GM19025 (cell line): Measurements from ENCODE around the gene CARMIL3.
"Not testable (repeated sequence)": the region's sequence is repeated elsewhere in the genome, so short reads cannot be mapped to it uniquely, and the experiment has no call there.

Experiments used
- ATAC-seq: cut with Tn5 transposase; IDR thresholded peaks from one replicate; pipeline ENCODE4 v1.9.1; 2021; ENCODE audit warnings: mild to moderate bottlenecking, low read depth, moderate library complexity; ENCODE audit not compliant: unreplicated experiment

CARMIL3 gene

DNA sequence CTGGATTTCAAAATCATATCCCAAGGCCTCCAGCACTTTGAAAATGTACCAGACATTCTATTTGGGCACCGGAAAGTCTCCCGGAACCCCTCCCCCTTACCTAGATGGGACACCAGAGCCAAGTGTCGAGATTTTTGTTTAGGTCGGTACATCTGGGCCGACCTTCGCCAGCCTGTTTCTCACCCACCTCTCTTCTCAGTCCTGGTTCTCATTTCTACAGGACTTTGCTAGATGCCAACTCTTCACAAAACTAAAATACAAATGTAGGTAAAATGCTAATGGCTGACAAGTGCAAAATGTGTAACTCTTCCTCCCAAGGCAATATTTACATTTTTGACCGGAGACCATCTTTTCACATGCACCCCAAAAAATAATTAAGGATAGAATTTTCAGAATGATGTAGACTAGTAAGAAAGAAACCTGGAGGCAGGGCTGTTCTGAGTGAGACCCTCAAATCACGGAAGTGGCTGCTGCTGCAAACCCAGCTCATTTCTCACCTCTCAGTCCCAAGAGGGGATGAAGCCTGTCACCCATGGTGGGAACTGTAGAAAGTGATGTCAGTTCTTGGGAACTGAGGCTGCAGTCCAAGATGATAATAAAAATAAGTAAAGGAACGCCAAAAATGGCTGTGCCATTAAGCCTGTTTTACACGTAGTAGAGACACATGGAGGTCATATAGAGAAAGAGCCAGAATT lies 14.7 kb upstream of the CARMIL3 start:
- not testable (repeated sequence) for ATAC-seq

DNA sequence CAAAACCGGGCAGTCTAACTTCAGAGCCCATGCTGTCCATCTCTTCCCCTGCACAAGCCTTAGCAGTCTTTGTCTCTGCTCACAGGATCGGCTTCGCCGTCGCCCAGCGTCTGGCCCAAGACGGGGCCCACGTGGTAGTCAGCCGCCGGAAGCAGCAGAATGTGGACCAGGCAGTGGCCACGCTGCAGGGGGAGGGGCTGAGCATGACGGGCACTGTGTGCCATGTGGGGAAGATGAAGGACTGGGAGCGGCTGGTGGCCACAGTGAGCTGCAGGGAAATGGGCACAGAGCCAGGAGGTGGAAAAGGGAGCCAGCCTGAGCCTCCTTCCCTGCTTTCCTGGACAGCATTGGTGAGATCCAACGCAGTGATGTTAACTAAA lies 14.2 kb upstream of the CARMIL3 start:
- no peak for ATAC-seq

DNA sequence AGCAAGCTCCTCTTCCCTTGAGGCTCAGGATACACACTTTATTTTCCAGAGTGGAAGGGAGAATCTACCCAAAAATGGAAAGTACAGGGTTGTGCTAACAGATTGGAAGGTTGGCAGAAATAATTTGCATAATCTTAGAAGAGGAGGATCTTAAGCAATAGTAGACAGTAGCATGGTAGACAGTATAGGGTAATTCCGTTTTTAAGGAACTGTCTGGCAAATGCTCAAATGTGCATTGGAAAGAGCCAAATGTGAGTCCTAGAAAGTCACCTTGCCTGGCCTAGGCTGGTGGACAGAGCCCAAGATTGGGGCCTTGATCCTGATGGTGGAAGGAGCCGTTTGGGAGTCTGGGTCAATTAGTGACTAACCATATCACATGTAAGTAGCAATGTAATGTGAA lies 13.1 kb upstream of the CARMIL3 start:
- no peak for ATAC-seq

DNA sequence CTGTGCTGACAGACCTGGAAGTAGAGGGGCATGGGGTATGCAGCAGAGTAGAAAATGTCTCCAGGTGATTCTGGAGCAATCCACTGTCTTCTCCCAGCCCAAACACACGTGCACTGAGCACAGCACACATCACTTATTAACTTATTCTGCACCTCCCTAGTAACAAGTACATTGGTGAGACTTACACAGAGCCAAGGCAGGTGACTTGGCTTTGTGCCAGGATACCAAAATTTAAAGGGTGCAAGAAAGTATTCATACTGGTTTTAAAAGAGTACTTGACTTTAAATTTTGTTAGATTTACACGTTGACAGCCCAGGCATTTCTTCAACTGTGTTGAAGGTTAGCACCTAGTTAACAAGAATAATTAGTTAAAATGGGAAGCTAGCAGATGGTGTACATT lies 11.1 kb upstream of the CARMIL3 start:
- ATAC-seq: no peak

DNA sequence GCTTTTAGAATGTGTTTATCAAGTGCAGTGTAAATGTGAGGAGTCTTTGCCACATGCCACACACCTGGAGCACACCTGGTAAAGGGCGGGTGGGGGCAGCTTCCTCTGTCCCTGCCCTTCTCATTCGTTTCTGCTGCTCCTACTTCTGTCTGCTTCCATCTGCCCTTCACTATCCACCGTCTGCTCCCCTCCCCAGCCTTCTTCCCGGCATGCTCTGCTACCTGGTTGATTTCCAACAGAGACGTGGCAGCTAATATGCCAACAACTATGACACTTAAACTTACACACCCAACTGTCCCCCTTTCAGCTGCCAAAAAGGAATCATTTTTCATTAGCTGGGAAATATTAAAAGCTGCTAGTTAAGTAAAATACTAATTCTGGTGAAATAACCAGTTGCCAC lies 9.1 kb upstream of the CARMIL3 start:
- no peak for ATAC-seq

DNA sequence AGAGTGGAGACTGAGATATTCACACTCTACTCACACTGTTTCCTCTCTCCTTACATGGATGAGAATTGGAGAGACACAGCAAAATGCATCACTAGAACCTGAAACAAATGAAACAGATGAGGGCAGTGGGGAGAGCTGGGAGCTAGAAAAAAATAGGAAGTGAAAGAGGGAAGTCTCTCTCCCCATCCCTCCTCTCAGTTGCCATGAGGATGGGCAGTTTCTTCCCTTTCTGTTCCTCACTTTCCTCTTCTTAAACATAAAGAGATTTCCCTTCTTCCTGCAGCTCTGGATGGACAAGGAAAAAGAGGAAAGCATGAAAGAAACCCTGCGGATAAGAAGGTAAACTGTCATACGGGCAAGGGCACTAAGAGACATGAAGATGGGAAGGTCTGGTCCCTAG lies 2.8 kb upstream of the CARMIL3 start:
- ATAC-seq: not testable (repeated sequence)

DNA sequence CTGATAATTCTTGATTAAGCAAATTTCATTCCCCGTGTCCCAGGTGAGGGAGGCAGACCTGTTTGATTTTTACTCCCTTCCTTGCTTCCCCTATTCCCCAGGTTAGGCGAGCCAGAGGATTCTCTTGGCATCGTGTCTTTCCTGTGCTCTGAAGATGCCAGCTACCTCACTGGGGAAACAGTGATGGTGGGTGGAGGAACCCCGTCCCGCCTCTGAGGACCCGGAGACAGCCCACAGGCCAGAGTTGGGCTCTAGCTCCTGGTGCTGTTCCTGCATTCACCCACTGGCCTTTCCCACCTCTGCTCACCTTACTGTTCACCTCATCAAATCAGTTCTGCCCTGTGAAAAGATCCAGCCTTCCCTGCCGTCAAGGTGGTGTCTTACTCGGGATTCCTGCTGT lies 1.1 kb upstream of the CARMIL3 start:
- ATAC-seq: not testable (repeated sequence)

DNA sequence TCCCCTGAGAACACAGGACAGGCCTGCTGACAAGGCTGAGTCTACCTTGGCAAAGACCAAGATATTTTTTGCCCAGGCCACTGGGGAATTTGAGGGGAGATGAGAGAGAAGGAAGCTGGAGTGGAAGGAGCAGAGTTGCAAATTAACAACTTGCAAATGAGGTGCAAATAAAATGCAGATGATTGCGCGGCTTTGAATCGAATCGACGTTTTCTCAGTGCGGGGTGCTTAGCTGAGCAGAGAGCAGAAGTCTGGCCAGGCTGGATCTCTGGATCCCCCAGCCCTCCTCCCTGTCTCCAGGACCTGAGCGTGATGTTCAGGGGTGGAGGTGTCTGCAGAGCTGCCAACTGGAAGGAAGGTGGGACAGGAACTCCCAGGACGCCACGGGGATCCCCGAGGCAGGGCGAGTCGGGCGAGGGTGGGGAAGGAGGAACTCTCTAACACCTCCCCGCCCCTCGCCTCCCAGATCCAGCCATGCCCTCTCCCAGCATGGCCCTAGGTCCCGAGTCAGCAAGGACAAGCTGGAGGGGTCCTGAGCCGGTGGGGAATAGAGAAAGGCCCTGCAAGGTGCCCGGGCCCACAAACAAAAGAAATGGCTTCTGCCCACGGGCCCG lies 527 bp upstream of the CARMIL3 start:
- ATAC-seq: peak; percentile 7

DNA sequence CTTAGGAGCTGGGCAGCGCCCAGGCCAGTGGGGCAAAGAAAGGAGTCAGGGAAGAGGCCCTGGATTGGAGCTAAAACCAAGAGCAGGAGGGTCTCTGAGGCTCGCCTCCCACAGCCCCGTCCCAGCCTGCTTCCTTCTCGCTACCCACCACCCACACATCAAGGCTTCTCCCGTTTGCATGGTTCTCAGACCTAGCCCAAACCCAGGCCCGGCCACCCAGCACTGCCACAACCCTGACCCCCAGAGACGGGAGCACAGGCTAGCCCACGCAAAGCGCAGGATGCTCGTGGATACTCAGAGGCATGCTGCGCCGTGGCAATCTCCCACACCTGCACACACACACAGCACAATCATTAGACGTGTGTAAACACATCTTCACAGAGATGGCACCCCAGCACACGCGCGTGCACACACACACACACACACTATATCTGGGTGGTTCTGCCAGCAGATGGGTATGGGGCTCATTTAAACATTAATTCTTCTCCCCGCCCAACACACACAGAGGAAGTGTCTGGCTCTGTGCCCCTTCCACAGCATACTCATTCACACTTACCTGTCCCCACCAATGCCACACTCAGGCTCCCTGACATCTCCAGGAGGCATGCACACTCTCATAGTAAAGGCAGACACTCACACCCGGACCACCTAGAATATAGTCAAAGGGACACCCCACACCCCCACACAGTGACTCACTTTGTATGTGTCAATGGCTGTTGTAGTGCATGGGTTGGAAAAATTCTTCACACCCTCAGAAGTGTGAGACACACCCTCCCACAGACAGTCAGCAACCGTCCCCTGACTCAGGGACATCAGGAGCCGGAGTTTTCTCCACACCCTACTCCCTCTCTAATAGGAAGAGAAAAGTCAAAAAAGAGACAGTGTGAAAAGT lies 1.1 kb downstream of the CARMIL3 start:
- no peak for ATAC-seq

DNA sequence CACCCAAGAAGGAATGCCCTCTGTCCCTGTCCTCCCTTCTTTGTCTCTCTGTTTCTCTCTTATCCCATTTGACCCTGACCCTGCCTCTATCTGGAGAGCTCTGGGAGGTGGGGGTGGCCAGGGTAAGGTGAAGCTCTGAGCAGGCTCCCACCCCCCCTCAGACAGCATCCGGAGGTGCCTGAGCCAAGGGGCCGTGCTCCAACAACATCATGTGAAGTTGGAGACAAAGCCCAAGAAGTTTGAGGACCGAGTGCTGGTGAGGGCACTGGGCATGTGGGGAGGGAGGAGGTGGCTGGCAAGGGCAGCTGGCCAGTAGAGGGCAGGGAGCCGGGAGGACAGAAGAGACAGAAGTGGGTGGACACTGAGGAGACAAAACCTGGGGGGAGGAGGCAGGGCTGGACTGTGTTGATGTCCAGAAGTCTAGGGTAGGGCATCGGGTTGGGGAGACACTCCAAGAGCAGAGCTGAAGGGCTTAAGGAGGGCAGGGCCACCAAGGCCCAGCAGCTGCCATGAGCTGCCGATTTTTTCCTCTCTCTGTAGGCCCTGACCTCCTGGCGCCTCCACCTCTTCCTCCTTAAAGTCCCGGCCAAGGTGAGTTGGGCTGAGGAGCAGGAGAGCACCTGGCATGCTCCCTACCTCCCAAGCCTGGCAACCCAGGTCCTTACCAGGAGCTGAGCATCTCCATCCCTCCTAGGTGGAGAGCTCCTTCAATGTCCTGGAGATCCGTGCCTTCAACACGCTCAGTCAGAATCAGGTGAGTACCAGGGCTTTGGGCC lies 1.9 kb downstream of the CARMIL3 start:
- no peak for ATAC-seq

DNA sequence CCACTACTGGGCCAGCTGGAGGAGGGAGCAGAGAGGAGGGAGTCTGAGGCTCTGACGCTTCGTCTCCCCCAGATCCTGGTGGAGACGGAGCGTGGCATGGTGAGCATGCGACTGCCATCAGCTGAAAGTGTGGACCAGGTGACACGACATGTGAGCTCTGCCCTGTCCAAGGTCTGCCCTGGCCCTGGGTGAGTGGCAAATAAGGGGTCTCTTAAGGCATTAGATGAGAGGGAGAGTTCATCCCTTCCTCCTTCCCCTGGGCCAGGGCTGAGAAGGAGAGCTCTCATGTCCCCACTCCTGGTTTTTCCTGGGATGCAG lies 2.5 kb downstream of the CARMIL3 start:
- ATAC-seq: no peak

DNA sequence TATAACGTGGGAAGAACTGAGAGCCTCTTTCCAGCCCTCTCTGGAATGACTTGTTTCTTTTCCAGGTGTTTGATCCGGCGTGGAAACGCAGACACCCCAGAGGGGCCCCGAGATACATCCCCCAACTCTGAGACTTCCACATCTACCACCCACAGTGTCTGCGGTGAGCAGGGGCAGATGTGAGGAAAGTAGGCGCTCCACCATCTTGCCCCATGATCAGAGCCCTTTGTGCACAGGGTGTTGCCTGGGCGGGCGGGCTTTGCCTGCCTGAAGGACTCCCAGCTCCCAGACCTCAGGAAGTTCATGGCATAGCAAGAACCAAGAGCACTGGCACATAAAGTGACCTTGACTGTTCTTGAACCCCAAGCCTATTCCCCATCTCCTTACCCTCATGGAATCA lies 2.8 kb downstream of the CARMIL3 start:
- ATAC-seq: no peak

DNA sequence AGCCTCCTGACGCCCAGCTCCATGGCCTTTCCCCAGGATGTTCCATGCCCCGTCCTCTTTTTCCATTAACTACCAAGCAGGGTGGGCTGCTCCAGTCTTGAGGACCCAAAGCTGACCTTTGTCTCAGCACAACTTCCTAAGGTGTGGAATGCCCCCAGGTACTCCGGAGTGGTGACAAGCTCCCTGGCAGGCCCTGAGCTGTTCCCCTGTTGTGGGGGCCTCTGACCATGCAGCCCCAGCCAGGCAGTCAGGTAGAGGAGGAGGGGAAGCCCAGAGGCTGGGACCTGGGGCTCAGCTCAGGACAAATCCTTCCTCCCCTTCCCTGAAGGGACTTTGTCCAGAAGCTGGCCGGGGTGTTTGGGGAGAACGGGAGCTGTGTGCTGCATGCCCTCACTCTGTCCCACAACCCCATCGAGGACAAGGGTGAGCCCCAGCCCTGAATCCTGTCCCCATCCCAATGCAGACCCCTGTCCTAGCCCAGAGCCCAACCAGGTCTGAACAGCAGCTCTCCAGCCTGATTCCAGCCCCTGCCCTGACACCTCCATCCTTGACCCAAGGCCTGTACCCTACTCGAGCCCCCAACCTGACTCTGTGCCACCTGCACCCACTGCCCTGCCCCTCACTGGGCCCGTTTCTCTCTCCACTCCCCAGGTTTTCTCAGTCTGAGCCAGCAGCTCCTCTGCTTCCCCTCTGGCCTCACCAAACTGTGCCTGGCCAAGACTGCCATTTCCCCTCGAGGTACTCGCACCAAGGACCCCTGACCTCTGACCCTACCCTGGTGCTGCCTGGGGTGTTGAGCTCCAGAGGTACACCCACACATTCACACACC lies 4.4 kb downstream of the CARMIL3 start:
- ATAC-seq: no peak

DNA sequence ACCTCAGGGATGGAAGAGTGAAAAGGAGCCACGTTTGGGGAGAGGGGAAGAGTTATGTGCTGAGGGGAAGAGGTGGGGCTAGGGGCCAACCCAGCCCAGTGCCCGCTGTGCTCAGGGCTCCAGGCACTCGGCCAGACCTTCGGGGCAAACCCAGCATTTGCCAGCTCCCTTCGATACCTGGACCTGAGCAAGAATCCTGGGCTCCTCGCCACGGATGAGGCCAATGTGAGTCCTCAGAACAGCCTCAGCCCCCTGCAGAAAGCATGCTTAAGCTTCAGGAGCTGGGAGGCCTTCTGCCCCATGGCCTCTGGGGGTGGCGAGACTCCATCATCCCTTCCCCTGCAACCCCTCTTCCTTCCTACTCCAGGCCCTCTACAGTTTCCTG lies 5.0 kb downstream of the CARMIL3 start:
- no peak for ATAC-seq

DNA sequence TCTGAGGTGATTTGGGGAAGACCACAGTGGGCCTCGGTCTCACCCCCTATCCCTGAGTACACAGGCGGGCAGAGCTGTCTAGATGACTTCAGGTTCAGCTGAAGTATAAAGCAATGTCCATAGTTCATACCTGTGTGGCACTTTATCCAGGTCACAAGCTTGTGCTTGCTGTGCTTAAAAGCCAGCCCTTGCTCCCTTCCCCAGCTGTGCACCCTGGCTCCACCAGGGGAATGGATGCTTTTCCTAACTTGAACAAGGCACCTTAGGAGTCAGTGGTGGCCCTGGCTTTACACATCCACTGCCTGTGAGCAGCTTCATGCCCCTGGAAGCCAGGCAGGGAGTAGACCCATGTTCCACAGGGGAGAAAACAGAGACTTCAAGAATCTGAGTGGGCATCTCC lies 5.5 kb downstream of the CARMIL3 start:
- no peak for ATAC-seq

DNA sequence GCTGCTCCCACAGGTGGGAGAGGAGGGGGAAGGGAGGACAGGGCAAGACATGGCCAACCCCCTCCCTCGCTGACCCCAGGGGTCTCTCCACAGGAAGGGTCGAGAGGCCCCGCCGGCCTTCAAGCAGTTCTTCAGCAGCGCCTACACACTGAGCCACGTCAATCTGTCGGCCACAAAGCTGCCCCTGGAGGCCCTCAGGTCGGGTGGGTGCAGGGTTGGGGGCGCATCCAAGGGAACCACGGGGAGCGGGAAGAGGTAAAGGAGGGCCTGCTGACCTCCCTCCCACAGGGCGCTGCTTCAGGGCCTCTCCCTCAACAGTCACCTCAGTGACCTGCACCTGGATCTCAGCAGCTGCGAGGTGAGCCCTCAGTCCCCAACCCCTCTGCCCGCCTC lies 6.1 kb downstream of the CARMIL3 start:
- no peak for ATAC-seq

DNA sequence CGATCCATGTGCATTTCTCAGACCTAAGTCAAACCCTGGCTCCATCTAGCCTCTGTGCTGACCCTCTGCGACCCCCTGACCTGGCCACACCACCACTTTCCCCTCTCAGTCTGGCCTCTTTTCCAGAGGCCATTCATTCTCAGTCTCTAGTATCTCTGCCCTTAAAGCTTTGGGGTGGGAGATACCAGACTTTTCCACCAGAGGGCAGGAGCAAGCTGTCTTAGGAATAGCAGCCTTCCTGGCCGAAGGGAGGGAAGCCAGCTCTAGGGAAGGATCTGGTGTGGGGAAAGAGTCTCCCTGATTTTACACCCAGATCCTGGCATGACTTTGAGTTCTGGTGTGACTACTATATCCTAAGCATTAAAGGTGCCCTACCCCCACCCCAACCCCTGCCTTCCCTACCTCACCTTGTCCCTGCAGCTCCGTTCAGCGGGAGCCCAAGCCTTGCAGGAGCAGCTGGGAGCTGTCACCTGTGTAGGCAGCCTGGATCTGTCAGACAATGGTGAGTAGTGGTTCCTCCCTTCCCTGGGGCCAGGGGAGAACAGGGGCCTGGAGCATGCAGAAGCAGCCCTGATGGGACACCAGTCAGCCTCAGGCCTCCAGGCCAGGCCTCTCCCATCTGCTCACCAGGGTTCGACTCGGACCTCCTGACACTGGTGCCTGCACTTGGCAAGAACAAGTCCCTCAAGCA lies 6.6 kb downstream of the CARMIL3 start:
- peak; percentile 57 for ATAC-seq

DNA sequence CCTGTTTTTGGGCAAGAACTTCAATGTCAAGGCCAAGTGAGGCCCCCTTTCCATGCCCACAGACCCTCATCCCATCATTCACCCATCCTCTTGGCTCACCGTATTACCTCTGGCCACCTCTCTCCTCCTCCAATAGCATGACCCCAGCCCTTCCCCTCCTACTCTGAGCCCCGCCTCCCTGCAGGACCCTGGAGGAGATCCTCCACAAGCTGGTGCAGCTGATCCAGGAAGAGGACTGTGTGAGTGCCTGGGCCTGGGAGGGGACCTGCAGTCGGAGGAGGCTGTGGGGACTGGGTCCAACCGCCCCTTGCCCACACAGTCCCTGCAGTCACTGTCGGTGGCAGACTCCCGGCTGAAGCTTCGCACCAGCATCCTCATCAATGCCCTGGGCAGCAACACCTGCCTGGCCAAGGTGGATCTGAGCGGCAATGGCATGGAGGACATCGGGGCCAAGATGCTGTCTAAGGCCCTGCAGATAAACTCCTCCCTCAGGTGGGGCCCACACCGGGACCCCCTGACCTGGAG lies 7.2 kb downstream of the CARMIL3 start:
- no peak for ATAC-seq

DNA sequence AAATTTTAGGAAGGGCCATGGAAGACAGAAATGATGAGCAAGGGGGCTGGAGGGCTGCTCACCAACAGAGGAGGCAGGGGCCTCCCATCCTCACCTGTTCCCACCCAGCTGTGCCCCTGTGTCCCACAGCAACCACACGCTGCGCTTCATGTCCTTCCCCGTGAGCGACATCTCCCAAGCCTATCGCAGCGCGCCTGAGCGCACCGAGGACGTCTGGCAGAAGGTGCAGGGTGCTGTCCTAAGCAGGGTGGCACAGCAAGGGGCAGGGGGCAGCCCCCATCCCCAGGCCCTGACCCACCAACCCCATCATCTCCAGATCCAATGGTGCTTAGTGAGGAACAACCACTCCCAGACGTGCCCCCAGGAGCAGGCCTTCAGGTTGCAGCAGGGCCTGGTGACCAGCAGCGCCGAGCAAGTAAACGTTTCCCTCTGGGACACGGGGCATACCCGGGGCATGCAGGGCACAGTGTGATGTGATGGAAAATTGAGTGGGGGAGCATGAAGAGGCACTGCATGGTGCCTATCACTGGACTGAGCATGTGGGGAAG lies 8.1 kb downstream of the CARMIL3 start:
- ATAC-seq: no peak
